SK-N-MC (cell line): ENCODE results near the gene MEOX1.

Experiments used
- EZH2 ChIP-seq: fragments of 200-600 bp; sonication (generic); IDR thresholded peaks from one replicate; pipeline ENCODE4 v1.6.1; 2017; ENCODE audit warnings: antibody characterized with exemption
- FOXP2 ChIP-seq: optimal IDR thresholded peaks from 2 replicates; pipeline ENCODE3; 2011; ENCODE audit warnings: mild to moderate bottlenecking, moderate library complexity; ENCODE audit not compliant: insufficient read depth; ENCODE audit errors: extremely low read length, control extremely low read depth
- POLR2AphosphoS5 ChIP-seq: IDR thresholded peaks from 2 replicates; pipeline ENCODE4 v1.6.1; 2012; ENCODE audit warnings: mild to moderate bottlenecking, low read depth, low read length, borderline replicate concordance

GRCh38 chr17:43627653-43628052, 34.1 kb downstream of the MEOX1 start:
- TF ChIP-seq EZH2, result no peak
- TF ChIP-seq POLR2AphosphoS5, result no peak
- TF ChIP-seq FOXP2, result no peak
